GM12874 (cell line): ENCODE data around the gene CPXM2.

ENCODE experiments used
- CTCF ChIP-seq: IDR thresholded peaks from 2 replicates; pipeline ENCODE4 v1.5.1; 2011; ENCODE audit warnings: low read depth, mild to moderate bottlenecking, control low read depth, low read length, moderate library complexity; ENCODE audit not compliant: insufficient read depth

The CPXM2 gene

GRCh38 chr10:123755061-123755460, 136.5 kb downstream of the CPXM2 start:
- TF ChIP-seq CTCF: no peak

GRCh38 chr10:123754123-123754522, 137.5 kb downstream of the CPXM2 start:
- TF ChIP-seq CTCF: no peak

GRCh38 chr10:123751342-123752134, 140.1 kb downstream of the CPXM2 start:
- no peak for TF ChIP-seq CTCF

- no peak for TF ChIP-seq CTCF
Measured at GRCh38 chr10:123750901-123751300, 140.7 kb downstream of the CPXM2 start.

- no peak for TF ChIP-seq CTCF
Measured at GRCh38 chr10:123748711-123749110, 142.9 kb downstream of the CPXM2 start.

- no peak for TF ChIP-seq CTCF
Measured at GRCh38 chr10:123747426-123747825, 144.2 kb downstream of the CPXM2 start.

GRCh38 chr10:123746942-123747341, 144.7 kb downstream of the CPXM2 start:
- TF ChIP-seq CTCF: no peak
